HEK293 (cell line): Measurements from ENCODE around the gene SMIM33.
A peak's percentile ranks its signal among the peaks of the same experiment; 100 is the strongest.

ENCODE experiments used
- BCL11A ChIP-seq: fragments of 450-650 bp; formaldehyde crosslinking; IDR thresholded peaks from 2 replicates; pipeline ENCODE4 v1.5.1; 2016; ENCODE audit warnings: low read depth, missing biosample characterization, missing genetic modification characterization
- GLI2 ChIP-seq: fragments of 450-650 bp; formaldehyde crosslinking; IDR thresholded peaks from 2 replicates; pipeline ENCODE4; 2017; ENCODE audit warnings: missing biosample characterization, missing genetic modification characterization, low read depth, borderline replicate concordance
- IKZF3 ChIP-seq: fragments of 450-650 bp; IDR thresholded peaks from 2 replicates; pipeline ENCODE4 v1.5.0; 2018; ENCODE audit warnings: missing biosample characterization, mild to moderate bottlenecking, missing genetic modification characterization, moderate library complexity
- MEIS1 ChIP-seq: sonication (generic); formaldehyde crosslinking; IDR thresholded peaks from 2 replicates; pipeline ENCODE4 v1.8.1; 2022; ENCODE audit warnings: missing genetic modification reagents, mild to moderate bottlenecking, borderline replicate concordance
- MYNN ChIP-seq: fragments of 450-650 bp; formaldehyde crosslinking; IDR thresholded peaks from 2 replicates; pipeline ENCODE4 v1.5.1; 2016; ENCODE audit warnings: missing biosample characterization, missing genetic modification characterization, borderline replicate concordance
- OSR2 ChIP-seq: fragments of 450-650 bp; formaldehyde crosslinking; IDR thresholded peaks from 2 replicates; pipeline ENCODE4 v1.5.1; 2016; ENCODE audit warnings: missing biosample characterization, missing genetic modification characterization
- RBAK ChIP-seq: fragments of 450-650 bp; formaldehyde crosslinking; IDR thresholded peaks from 2 replicates; pipeline ENCODE4 v1.5.1; 2016; ENCODE audit warnings: missing biosample characterization, missing genetic modification characterization
- YY1 ChIP-seq: fragments of 450-650 bp; formaldehyde crosslinking; IDR thresholded peaks from 2 replicates; pipeline ENCODE4 v1.5.1; 2018; ENCODE audit warnings: missing biosample characterization, missing genetic modification characterization
- YY2 ChIP-seq: fragments of 450-650 bp; formaldehyde crosslinking; IDR thresholded peaks from 2 replicates; pipeline ENCODE4 v1.5.1; 2016; ENCODE audit warnings: missing biosample characterization, missing genetic modification characterization
- ZBTB1 ChIP-seq: fragments of 450-650 bp; formaldehyde crosslinking; IDR thresholded peaks from 2 replicates; pipeline ENCODE4 v1.5.1; 2016; ENCODE audit warnings: missing biosample characterization, missing genetic modification characterization
- ZEB2 ChIP-seq: fragments of 450-650 bp; formaldehyde crosslinking; IDR thresholded peaks from 2 replicates; pipeline ENCODE4 v1.5.1; 2016; ENCODE audit warnings: missing biosample characterization, missing genetic modification characterization
- ZIC2 ChIP-seq: fragments of 450-650 bp; formaldehyde crosslinking; IDR thresholded peaks from 2 replicates; pipeline ENCODE4 v1.5.1; 2016; ENCODE audit warnings: missing biosample characterization, missing genetic modification characterization
- ZNF112 ChIP-seq: fragments of 450-650 bp; formaldehyde crosslinking; IDR thresholded peaks from 2 replicates; pipeline ENCODE4 v1.5.0; 2017; ENCODE audit warnings: missing biosample characterization, missing genetic modification characterization
- ZNF175 ChIP-seq: fragments of 450-650 bp; formaldehyde crosslinking; IDR thresholded peaks from 2 replicates; pipeline ENCODE4 v1.5.1; 2016; ENCODE audit warnings: missing biosample characterization, missing genetic modification characterization
- ZNF214 ChIP-seq: fragments of 450-650 bp; formaldehyde crosslinking; IDR thresholded peaks from 2 replicates; pipeline ENCODE4 v1.5.1; 2017; ENCODE audit warnings: missing biosample characterization, mild to moderate bottlenecking, missing genetic modification characterization, borderline replicate concordance
- ZNF266 ChIP-seq: fragments of 450-650 bp; formaldehyde crosslinking; IDR thresholded peaks from 2 replicates; pipeline ENCODE4 v1.5.1; 2016; ENCODE audit warnings: missing biosample characterization, missing genetic modification characterization, low read depth
- ZNF280C ChIP-seq: fragments of 450-650 bp; formaldehyde crosslinking; IDR thresholded peaks from 2 replicates; pipeline ENCODE4 v1.5.1; 2016; ENCODE audit warnings: missing biosample characterization, missing genetic modification characterization
- ZNF362 ChIP-seq: fragments of 450-650 bp; formaldehyde crosslinking; IDR thresholded peaks from 2 replicates; pipeline ENCODE4 v1.5.1; 2016; ENCODE audit warnings: missing biosample characterization, missing genetic modification characterization
- ZNF398 ChIP-seq: fragments of 450-650 bp; formaldehyde crosslinking; IDR thresholded peaks from 2 replicates; pipeline ENCODE4 v1.5.1; 2017; ENCODE audit warnings: missing biosample characterization, missing genetic modification characterization
- ZNF513 ChIP-seq: fragments of 450-650 bp; IDR thresholded peaks from 2 replicates; pipeline ENCODE4 v1.5.1; 2018; ENCODE audit warnings: missing biosample characterization, missing genetic modification characterization
- ZNF548 ChIP-seq: fragments of 450-650 bp; formaldehyde crosslinking; IDR thresholded peaks from 2 replicates; pipeline ENCODE4 v1.5.1; 2016; ENCODE audit warnings: missing biosample characterization, missing genetic modification characterization
- ZNF621 ChIP-seq: fragments of 450-650 bp; formaldehyde crosslinking; IDR thresholded peaks from 2 replicates; pipeline ENCODE4 v1.5.1; 2017; ENCODE audit warnings: missing biosample characterization, missing genetic modification characterization
- ZNF664 ChIP-seq: fragments of 450-650 bp; formaldehyde crosslinking; IDR thresholded peaks from 2 replicates; pipeline ENCODE4 v1.5.1; 2016; ENCODE audit warnings: missing biosample characterization, missing genetic modification characterization
- ZNF670 ChIP-seq: fragments of 450-650 bp; formaldehyde crosslinking; IDR thresholded peaks from 2 replicates; pipeline ENCODE4 v1.5.1; 2016; ENCODE audit warnings: missing biosample characterization, missing genetic modification characterization, low read depth
- ZNF776 ChIP-seq: fragments of 450-650 bp; formaldehyde crosslinking; IDR thresholded peaks from 2 replicates; pipeline ENCODE4 v1.5.0; 2017; ENCODE audit warnings: missing biosample characterization, missing genetic modification characterization, borderline replicate concordance
- ZNF837 ChIP-seq: fragments of 450-650 bp; formaldehyde crosslinking; IDR thresholded peaks from 2 replicates; pipeline ENCODE4 v1.5.1; 2016; ENCODE audit warnings: missing biosample characterization, missing genetic modification characterization
- TF ChIP-seq, protein P1 (sequence below): fragments of 450-650 bp; formaldehyde crosslinking; IDR thresholded peaks from 2 replicates; pipeline ENCODE4 v1.5.1; 2016; ENCODE audit warnings: missing biosample characterization, missing genetic modification characterization
- TF ChIP-seq, protein P2 (sequence below): fragments of 450-650 bp; formaldehyde crosslinking; IDR thresholded peaks from 2 replicates; pipeline ENCODE4 v1.5.1; 2016; ENCODE audit warnings: missing biosample characterization, missing genetic modification characterization
- TF ChIP-seq, protein P3 (sequence below): fragments of 450-650 bp; formaldehyde crosslinking; IDR thresholded peaks from 2 replicates; pipeline ENCODE4 v1.5.1; 2017; ENCODE audit warnings: missing biosample characterization, missing genetic modification characterization

The SMIM33 gene

DNA sequence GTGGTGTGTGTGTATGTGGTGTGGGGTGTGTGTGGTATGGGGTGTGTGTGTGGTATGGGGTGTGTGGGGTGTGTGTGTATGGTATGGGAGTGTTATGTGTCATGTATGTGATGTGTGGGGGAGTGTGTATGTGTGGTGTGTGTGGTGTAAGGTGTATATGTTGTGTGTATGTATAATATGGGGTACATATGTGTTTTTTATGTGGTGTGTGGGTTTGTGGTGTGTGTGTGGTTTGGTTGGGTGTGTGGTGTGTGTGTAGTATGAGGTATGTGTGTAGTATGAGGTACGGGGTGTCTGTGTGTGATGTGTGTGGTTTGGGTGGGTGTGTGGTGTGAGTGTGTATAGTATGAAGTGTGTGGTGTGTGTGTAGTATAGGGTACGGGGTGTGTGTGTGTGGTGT, 19.6 kb upstream of the SMIM33 start (continued):
- TF ChIP-seq ZNF513 (no peak), MEIS1 (CRISPR knock-in tag) (no peak), ZNF621 (tag by site-specific recombination) (no peak), BCL11A (tag by site-specific recombination) (no peak), MYNN (tag by site-specific recombination) (no peak), ZNF664 (no peak), ZNF398 (tag by site-specific recombination) (0 out of 2 replicates have a peak, but pooled peaks have one; percentile 32), RBAK (tag by site-specific recombination) (no peak), IKZF3 (tag by site-specific recombination) (no peak), ZNF776 (tag by site-specific recombination) (0 out of 2 replicates have a peak, but pooled peaks have one; percentile 50), ZNF670 (tag by site-specific recombination) (no peak), OSR2 (no peak; the same call in 1 of the 2 replicates), ZNF175 (tag by site-specific recombination) (no peak), ZNF837 (tag by site-specific recombination) (no peak), ZBTB1 (tag by site-specific recombination) (no peak), ZNF266 (0 out of 2 replicates have a peak, but pooled peaks have one; percentile 5), GLI2 (tag by site-specific recombination) (no peak), ZEB2 (tag by site-specific recombination) (no peak), ZNF548 (tag by site-specific recombination) (no peak), ZNF280C (tag by site-specific recombination) (no peak), ZNF362 (tag by site-specific recombination) (no peak), ZNF214 (tag by site-specific recombination) (no peak), ZNF112 (tag by site-specific recombination) (peak; percentile 9; the same call in 1 of the 2 replicates), YY2 (no peak), ZIC2 (tag by site-specific recombination) (no peak), YY1 (no peak)
- TF ChIP-seq, protein P1, sequence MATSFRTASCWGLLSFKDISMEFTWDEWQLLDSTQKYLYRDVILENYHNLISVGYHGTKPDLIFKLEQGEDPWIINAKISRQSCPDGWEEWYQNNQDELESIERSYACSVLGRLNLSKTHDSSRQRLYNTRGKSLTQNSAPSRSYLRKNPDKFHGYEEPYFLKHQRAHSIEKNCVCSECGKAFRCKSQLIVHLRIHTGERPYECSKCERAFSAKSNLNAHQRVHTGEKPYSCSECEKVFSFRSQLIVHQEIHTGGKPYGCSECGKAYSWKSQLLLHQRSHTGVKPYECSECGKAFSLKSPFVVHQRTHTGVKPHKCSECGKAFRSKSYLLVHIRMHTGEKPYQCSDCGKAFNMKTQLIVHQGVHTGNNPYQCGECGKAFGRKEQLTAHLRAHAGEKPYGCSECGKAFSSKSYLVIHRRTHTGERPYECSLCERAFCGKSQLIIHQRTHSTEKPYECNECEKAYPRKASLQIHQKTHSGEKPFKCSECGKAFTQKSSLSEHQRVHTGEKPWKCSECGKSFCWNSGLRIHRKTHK (tag by site-specific recombination), result no peak
- TF ChIP-seq, protein P2, sequence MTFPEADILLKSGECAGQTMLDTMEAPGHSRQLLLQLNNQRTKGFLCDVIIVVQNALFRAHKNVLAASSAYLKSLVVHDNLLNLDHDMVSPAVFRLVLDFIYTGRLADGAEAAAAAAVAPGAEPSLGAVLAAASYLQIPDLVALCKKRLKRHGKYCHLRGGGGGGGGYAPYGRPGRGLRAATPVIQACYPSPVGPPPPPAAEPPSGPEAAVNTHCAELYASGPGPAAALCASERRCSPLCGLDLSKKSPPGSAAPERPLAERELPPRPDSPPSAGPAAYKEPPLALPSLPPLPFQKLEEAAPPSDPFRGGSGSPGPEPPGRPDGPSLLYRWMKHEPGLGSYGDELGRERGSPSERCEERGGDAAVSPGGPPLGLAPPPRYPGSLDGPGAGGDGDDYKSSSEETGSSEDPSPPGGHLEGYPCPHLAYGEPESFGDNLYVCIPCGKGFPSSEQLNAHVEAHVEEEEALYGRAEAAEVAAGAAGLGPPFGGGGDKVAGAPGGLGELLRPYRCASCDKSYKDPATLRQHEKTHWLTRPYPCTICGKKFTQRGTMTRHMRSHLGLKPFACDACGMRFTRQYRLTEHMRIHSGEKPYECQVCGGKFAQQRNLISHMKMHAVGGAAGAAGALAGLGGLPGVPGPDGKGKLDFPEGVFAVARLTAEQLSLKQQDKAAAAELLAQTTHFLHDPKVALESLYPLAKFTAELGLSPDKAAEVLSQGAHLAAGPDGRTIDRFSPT (tag by site-specific recombination), result no peak
- TF ChIP-seq, protein P3, sequence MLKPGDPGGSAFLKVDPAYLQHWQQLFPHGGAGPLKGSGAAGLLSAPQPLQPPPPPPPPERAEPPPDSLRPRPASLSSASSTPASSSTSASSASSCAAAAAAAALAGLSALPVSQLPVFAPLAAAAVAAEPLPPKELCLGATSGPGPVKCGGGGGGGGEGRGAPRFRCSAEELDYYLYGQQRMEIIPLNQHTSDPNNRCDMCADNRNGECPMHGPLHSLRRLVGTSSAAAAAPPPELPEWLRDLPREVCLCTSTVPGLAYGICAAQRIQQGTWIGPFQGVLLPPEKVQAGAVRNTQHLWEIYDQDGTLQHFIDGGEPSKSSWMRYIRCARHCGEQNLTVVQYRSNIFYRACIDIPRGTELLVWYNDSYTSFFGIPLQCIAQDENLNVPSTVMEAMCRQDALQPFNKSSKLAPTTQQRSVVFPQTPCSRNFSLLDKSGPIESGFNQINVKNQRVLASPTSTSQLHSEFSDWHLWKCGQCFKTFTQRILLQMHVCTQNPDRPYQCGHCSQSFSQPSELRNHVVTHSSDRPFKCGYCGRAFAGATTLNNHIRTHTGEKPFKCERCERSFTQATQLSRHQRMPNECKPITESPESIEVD (tag by site-specific recombination), result no peak
